Measurements from ENCODE around the gene HOXC5.

HOXC5 gene

GRCh38 chr12:54032627-54033100, at the start of gene HOXC5:
TSS of gene HOXC5 (plus strand) at chr12:54033050. CDS start at chr12:54033123, 73 bp downstream.
- FAIRE-seq (no peak), DNase-seq (ENCODE audit: insufficient read length, low spot score) (peak; percentile 78)
- peak; percentile 94 for TF ChIP-seq CTCF (IDR thresholded peaks at IDR 0.05; ENCODE audit: insufficient read depth, missing control alignments)

GRCh38 chr12:53983568-53983949, 49.3 kb upstream of the HOXC5 start:
- TF ChIP-seq CTCF (IDR thresholded peaks at IDR 0.05; ENCODE audit: insufficient read depth, missing control alignments), result no peak
- DNase-seq (ENCODE audit: insufficient read length, low spot score), result no peak
- FAIRE-seq, result no peak

GRCh38 chr12:53983950-53984572, 48.8 kb upstream of the HOXC5 start:
- DNase-seq (ENCODE audit: insufficient read length, low spot score) (no peak), FAIRE-seq (no peak)
- no peak for TF ChIP-seq CTCF (IDR thresholded peaks at IDR 0.05; ENCODE audit: insufficient read depth, missing control alignments)

- DNase-seq (ENCODE audit: insufficient read length, low spot score), result peak; percentile 86
- no peak for FAIRE-seq
- TF ChIP-seq CTCF (IDR thresholded peaks at IDR 0.05; ENCODE audit: insufficient read depth, missing control alignments), result peak; percentile 70
Observed at GRCh38 chr12:53984901-53985691, 47.8 kb upstream of the HOXC5 start, which contains the start of gene HOXC10. TSS of gene HOXC10 (plus strand) at chr12:53985146. CDS start at chr12:53985260, 114 bp downstream.

- FAIRE-seq (no peak), DNase-seq (ENCODE audit: insufficient read length, low spot score) (no peak)
- TF ChIP-seq CTCF (IDR thresholded peaks at IDR 0.05; ENCODE audit: insufficient read depth, missing control alignments), result no peak
Observed at GRCh38 chr12:53985692-53985993, 47.2 kb upstream of the HOXC5 start.

- no peak for TF ChIP-seq CTCF (IDR thresholded peaks at IDR 0.05; ENCODE audit: insufficient read depth, missing control alignments)
- DNase-seq (ENCODE audit: insufficient read length, low spot score), result no peak
- FAIRE-seq, result no peak
Observed at GRCh38 chr12:53985994-53986685, 46.7 kb upstream of the HOXC5 start.
